HepG2 (cell line): ENCODE measurements around the gene RAB3A. TPM values are rescaled to one million over a fixed set of nuclear protein-coding genes. Genes with fewer than 3 reads are reported as not detected.

Source experiments
- BRD4 ChIP-seq: sonication (generic); formaldehyde crosslinking; IDR thresholded peaks from 2 replicates; pipeline ENCODE4 v1.4.0; 2020; ENCODE audit warnings: missing genetic modification reagents
- CTCF ChIP-seq: sonication (generic); formaldehyde crosslinking; IDR thresholded peaks from 2 replicates; pipeline ENCODE4 v1.5.0; 2020; ENCODE audit warnings: mild to moderate bottlenecking, missing genetic modification reagents, moderate library complexity
- GFI1 ChIP-seq: sonication (generic); formaldehyde crosslinking; IDR thresholded peaks from 2 replicates; pipeline ENCODE4 v1.5.0; 2020; ENCODE audit warnings: missing genetic modification reagents, mild to moderate bottlenecking, borderline replicate concordance
- GMEB2 ChIP-seq: IDR thresholded peaks from 2 replicates; pipeline ENCODE4 v1.6.1; 2016; ENCODE audit warnings: missing biosample characterization, missing genetic modification reagents, low read depth
- HIVEP1 ChIP-seq: sonication (generic); formaldehyde crosslinking; IDR thresholded peaks from 2 replicates; pipeline ENCODE4 v1.4.0; 2020; ENCODE audit warnings: mild to moderate bottlenecking, missing genetic modification reagents
- KAT2B ChIP-seq: fragments of 150-350 bp; IDR thresholded peaks from 2 replicates; pipeline ENCODE4 v1.6.1; 2014; ENCODE audit warnings: low read depth, low read length, borderline replicate concordance
- MEF2D ChIP-seq: sonication (generic); formaldehyde crosslinking; IDR thresholded peaks from 2 replicates; pipeline ENCODE4 v1.5.1; 2020; ENCODE audit warnings: mild to moderate bottlenecking, missing genetic modification reagents
- MZF1 ChIP-seq: sonication (generic); formaldehyde crosslinking; IDR thresholded peaks from 2 replicates; pipeline ENCODE4 v1.8.1; 2023; ENCODE audit warnings: mild to moderate bottlenecking, missing genetic modification reagents, borderline replicate concordance
- NFYC ChIP-seq: IDR thresholded peaks from 2 replicates; pipeline ENCODE4 v1.6.1; 2016; ENCODE audit warnings: missing genetic modification reagents, missing compliant biosample characterization
- SNAPC5 ChIP-seq: sonication (generic); formaldehyde crosslinking; IDR thresholded peaks from 2 replicates; pipeline ENCODE4 v1.8.1; 2023; ENCODE audit warnings: mild to moderate bottlenecking, missing genetic modification reagents, borderline replicate concordance
- SP2 ChIP-seq: sonication (generic); formaldehyde crosslinking; IDR thresholded peaks from 2 replicates; pipeline ENCODE4 v1.5.1; 2020; ENCODE audit warnings: mild to moderate bottlenecking, missing genetic modification reagents
- SPEN ChIP-seq: sonication (generic); formaldehyde crosslinking; IDR thresholded peaks from 2 replicates; pipeline ENCODE4 v1.5.1; 2020; ENCODE audit warnings: low read depth, mild to moderate bottlenecking, missing genetic modification reagents
- ZBTB10 ChIP-seq: sonication (generic); formaldehyde crosslinking; IDR thresholded peaks from 2 replicates; pipeline ENCODE4 v1.4.0; 2020; ENCODE audit warnings: missing genetic modification reagents, borderline replicate concordance
- ZBTB3 ChIP-seq: sonication (generic); formaldehyde crosslinking; IDR thresholded peaks from 2 replicates; pipeline ENCODE4 v1.4.0; 2020; ENCODE audit warnings: low read depth, mild to moderate bottlenecking, moderate library complexity, missing genetic modification reagents, borderline replicate concordance
- ZHX2 ChIP-seq, 2 experiments: sonication (generic) in 1 of 2; formaldehyde crosslinking in 1 of 2; IDR thresholded peaks; 2 replicates each; pipeline versions ENCODE4 v1.6.1 to v1.9.0; 2014 to 2022; ENCODE audit warnings: antibody characterized with exemption in 1 of 2, borderline replicate concordance in 1 of 2, inconsistent platforms in 1 of 2, low read depth in 1 of 2, missing genetic modification reagents in 1 of 2
- ZSCAN30 ChIP-seq: sonication (generic); formaldehyde crosslinking; IDR thresholded peaks from 2 replicates; pipeline ENCODE4 v1.5.0; 2020; ENCODE audit warnings: mild to moderate bottlenecking, missing genetic modification reagents
- polyA plus RNA-seq, 8 experiments: library from polyadenylated mRNA; depleted of rRNA in 3 of 8; stranded (reverse) in 7 of 8; unstranded in 1 of 8; fragments of >200 nt; fragmentation: Illumina TruSeq in 4 of 8; extraction: Trizol in 4 of 8; gene quantifications; 2 replicates each; pipeline versions ENCODE4 v1.2.1 to v1.2.3, GENCODE V29; 2011 to 2016; ENCODE audit warnings: low read depth in 4 of 8, missing spikeins in 1 of 8, mixed read lengths in 1 of 8; ENCODE audit not compliant: insufficient read depth in 1 of 8
- total RNA-seq, 5 experiments: library from RNA; depleted of rRNA; stranded (reverse); fragments of >200 nt; fragmentation: Illumina TruSeq; extraction: Trizol; gene quantifications; 2 replicates each; pipeline ENCODE4 v1.2.3, GENCODE V29; 2016; ENCODE audit warnings: low read depth in 1 of 5

Gene RAB3A
- total and polyA plus RNA-seq, 2 of the 13 experiments (the other 11 are each of a cell fraction or from before 2014, with no cell fraction given): 0.58 to 0.98 TPM

GRCh38 chr19:18152817-18153555, 50.9 kb downstream of the RAB3A start, which contains the start of gene PIK3R2 (continued):
- TF ChIP-seq ZHX2 (IDR thresholded peaks at IDR 0.05; ENCODE audit: low read depth): no peak
- no peak for TF ChIP-seq ZHX2 (CRISPR knock-in tag; IDR thresholded peaks at IDR 0.05; ENCODE audit: borderline replicate concordance)
- no peak for TF ChIP-seq ZSCAN30 (CRISPR knock-in tag)
- no peak for TF ChIP-seq BRD4
- no peak for TF ChIP-seq KAT2B
- TF ChIP-seq CTCF (CRISPR knock-in tag): no peak; the same call in 1 of the 2 replicates
- peak; percentile 95 for TF ChIP-seq SPEN (CRISPR knock-in tag)
- TF ChIP-seq GFI1 (CRISPR knock-in tag): no peak
- no peak for TF ChIP-seq SP2 (CRISPR knock-in tag)
- TF ChIP-seq SNAPC5 (CRISPR knock-in tag): no peak
- TF ChIP-seq HIVEP1 (CRISPR knock-in tag): no peak; the same call in 1 of the 2 replicates
- TF ChIP-seq GMEB2: no peak
- TF ChIP-seq MZF1 (CRISPR knock-in tag): no peak
- no peak for TF ChIP-seq ZBTB3 (CRISPR knock-in tag)
- TF ChIP-seq MEF2D: no peak
- no peak for TF ChIP-seq NFYC
- TF ChIP-seq ZBTB10: no peak
